Suppressor macrophage treated with lipopolysaccharide for 1 hour (primary cell): ENCODE results near the gene CSRP1.
"Not testable (repeated sequence)": the region's sequence is repeated elsewhere in the genome, so short reads cannot be mapped to it uniquely, and the experiment has no call there.

Experiments used
- DNase-seq, 3 donors: peaks; one replicate each; pipeline ENCODE4 v3.0.0-alpha.2; 2020 to 2022

The CSRP1 gene

DNA sequence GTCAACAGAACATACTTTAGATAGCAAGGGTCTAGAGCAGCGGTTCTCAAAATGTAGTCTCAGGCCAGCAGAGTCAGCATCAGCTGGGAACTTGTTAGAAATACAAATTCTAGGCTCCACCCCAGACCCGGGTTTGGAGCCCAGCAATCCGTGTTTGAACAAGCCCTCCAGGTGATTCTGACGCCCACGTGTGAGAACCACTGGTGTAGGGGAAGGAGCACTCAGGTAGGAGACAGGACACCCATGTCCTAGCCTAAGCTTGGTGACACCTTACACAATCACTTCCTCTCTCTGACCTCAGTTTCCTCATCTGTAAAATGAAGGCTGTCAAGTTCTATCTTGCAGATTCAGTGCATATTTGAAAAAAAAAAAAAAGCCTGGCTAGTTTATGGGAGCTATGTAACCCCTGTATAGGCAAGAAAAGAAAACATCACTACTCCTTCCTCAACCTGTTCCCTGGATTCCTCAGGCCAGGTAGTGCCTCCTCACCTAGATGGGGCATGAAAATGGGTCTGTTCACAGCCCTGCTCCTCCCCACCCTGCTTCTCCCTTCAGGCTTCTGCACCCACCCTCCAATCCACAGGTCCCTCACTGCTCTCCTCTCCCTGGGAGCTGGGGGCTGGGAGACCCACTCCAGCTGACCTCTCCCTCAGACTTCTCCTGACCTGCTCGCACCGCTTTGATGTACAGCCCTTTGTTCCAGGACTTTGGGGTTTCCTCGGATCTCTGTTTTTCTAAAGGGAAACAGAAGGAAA lies 30.8 kb downstream of the CSRP1 start:
- no peak for DNase-seq

DNA sequence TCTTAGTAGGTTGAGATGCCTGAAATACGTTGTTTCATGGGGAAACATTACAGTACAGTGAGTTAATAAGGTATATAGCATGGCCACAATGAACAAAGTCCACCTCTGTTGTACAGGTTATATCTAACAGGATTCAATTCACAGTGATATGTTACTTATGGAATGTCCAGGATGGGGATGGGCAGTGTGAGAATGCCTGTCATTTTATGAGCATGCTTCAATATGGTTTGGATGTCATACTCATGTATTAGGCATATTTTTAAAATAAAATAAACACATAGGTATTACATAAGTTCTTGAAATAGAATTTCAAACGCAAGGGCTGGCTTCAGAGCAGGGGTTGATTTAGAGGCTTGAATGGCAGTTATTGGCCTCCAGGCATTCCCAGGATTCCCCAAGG lies 31.8 kb downstream of the CSRP1 start:
- no peak for DNase-seq

DNA sequence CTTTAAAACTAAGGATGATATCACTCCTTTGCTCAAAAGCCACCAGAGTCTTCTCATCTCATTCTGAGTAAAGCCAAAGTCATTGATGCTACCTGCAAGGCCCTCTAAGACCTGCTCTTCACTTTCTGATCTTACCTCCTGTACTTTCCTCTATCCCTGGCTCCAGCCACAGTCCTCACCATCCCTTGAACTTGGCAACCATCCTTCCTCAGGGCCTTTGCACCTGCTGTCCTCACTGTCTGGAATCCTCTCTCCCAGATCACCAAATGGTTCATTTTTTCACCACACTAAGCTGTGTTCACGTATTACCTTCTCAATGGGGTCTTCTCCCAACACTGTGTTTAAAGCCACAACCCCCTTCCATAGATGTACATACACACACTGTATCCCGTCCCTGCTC lies 33.6 kb downstream of the CSRP1 start:
- DNase-seq: no peak

DNA sequence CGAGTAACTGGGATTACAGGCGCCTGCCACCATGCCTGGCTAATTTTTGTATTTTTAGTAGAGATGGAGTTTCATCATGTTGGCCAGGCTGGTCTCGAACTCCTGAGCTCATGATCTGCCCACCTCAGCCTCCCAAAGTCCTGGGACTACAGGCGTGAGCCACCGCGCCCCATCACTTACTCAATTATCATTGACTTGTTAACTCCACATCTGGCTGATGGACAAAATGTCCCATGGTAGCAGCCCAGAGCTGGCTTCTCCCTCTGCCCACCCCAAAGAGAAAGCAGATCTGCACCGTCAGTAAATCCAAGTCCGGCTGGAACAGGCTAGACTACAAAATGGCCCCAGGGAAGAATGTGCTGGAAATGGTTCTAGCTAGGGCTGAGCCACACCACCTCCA lies 34.6 kb downstream of the CSRP1 start:
- DNase-seq: not testable (repeated sequence)

DNA sequence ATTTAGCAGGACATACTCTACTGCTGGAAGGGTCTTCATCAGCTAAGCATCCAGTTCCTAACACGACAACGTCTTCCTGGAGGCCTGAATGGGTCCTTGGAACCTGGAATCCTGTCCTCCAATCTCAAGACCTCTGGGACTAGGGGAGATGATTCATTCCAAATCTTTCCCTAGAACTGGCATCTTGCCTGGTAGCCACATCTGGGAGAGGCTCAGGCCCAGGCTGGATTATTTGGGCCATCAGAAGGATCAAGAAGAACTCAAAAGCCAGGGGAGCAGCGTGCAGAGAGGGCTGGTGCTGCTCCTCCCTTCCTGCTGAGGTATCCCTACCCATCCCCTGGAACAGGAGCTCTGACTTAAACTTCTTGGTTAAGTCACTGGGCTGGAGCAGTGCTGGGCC lies 35.2 kb downstream of the CSRP1 start:
- no peak for DNase-seq

DNA sequence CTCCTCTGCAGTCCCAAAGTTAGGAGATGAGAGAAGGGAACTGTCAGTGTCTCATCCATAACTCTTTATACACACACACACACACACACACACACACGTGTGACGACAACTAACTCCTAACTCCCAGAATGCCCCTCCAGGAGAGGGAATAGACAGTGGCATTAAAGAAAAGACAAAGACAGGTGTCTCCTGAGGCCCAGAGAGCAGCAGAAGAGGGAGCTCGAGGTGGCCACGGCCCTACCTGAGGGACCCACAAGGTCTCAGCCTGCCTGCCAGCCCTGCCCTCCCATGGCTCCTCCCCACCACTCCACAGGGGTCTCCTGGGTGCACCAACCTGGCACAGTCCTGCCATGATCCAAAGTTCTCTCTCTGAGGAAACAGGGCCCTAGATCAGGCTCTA lies 36.3 kb downstream of the CSRP1 start:
- DNase-seq: no peak

DNA sequence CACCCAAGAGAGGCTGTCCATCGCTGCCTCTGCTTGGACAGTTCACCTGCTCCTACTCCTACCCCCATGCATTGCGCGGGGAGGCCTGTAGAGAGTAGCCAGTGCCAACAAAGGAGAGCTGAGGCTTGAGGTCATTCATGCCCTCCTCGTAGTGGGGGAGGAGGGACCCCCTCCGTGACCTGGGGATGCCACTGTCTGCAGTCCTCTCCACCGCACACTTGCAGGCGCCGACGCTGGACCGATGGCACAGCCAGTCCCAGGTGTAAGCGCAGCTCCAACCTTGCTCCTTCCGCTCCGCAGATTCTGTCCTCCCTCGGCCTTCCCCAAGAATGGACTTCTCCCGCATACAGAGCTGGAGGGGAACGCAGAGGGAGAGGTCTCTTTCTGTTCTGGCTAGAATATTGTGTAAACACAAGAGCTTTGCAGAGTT lies 37.3 kb downstream of the CSRP1 start:
- DNase-seq: no peak

DNA sequence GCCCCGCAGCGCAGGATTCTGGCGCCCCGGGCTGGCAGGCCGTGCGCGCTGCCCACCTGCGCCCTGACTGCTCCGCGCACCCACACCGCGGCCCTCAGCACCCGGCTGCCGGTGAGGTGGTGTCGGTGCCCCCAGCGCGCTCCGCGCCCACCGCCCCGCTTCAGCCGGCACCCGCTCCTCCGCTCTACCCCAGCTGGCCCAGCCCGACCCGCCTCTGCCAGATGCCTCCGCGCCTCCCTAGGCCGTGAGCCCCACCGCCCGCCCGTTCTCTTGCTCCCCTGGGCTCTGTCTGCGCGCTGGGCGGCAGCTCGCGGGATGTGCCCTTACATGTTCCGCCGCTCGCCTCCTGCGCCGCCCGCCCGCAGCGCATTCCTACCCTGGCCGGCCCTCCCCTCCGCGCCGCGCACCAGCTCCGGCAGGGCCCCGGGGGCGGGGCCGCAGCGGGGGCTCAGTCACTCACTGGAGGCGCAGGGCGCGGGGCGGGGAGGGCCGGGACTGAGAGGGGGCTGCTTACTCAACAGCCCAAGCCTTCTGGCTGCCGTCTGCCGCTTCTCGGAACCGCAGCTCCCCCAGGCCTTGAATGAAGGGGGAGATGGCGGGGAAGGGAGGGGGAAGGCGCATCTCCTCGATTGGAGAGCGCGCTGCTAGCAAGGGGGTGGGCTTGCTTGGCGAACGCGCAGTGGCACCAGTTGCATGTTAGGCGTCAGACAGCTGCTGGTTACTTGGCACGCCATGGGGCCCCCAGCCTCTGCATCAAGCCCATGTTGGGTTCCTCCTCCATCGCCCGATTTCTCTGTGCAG lies 37.9 kb downstream of the CSRP1 start, which contains the start of gene PHLDA3:
PHLDA3 (minus strand) TSS at position 345 of the 801 bp plus-strand sequence. CDS start 402 bp downstream, outside the sequence.
- DNase-seq: peak; percentile 70 to 92 (median 81)

DNA sequence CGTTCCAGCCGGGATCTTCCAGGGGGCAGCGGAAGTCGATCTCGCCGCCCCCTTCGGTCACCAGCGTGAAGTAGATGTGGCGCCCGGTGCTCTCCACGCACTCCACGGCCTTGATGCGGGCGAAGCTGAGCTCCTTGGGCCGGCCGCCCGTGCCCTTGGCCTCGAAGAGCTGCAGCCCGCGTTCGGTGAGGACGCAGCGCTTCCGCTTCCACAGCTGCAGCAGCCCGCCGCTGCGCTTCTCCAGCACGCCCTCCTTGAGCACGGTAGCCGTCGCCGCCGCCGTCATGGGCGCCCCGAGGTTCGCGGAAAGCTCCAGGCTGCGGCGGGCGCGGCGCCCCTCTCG lies 38.5 kb downstream of the CSRP1 start:
- peak; percentile 59 to 77 (median 63) for DNase-seq

DNA sequence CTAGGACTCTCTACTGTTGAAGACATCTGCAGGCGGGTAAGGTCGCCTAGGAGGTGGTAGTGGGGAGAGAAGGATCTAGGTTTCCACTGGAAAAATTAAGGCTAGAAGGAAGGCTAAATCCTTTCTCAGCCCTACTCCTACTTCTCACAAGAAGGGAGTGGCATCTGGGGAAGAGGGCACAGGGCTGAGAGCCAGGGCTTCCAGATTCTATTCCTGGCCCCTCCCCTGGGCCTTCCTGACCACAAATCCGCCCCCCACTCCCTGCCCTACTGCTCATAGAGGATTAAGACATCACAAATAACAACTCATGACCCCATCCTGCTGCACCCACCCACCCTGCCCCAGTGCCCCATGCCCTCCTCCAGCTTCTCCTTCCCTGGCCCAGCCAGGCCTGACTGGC lies 40.4 kb downstream of the CSRP1 start:
- DNase-seq: peak; percentile 61 to 85 (median 70)

DNA sequence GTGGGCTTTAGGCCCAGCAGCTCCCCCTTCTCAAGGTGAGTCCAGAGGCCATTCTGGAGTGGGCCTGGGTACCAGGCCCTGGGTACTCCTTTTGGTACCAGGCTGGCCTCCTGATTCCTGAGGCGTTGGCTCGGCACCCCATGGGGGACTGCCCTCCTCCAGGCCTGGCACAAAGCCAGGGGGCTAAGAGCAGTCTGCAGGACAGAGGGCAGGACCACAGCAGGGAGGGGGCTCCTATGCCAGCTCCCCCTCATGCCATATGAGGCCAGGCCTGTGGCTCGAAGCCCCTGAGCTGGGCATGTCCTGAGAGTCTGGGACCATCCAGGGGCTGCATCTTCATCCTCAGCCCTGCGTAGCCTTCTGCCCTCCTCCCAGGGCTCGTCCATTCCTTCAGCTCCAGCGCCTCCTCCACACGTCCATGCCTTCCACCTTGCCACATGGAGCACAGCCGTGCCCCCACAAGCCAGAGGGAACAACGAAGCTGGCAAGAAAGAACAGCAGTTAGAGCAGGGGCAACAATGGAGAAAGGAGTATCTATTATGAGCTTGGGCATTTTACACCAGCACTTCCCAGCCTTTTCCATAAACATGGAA lies 41.1 kb downstream of the CSRP1 start:
- no peak for DNase-seq

DNA sequence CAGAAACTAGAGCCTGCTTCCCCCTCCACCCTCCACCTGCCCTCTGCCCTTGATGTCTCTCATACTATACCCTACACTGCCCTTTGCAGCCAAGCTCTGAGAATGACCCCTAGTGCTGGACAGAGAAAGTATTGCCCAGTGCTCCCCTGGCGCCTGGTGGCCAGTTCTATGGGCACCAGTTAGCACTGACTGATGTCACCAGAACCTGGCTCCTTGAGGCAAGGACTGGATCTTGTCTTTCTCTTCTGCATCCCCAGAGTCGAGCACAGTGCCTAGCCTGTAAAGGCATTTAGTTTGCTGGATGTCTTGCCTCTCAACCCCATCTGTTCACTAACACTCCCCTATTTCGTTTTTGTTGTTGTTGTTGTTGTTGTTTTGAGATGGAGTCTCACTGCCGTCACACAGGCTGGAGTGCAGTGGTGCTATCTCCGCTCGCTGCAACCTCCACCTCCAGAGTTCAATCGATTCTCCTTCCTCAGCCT lies 43.8 kb downstream of the CSRP1 start:
- peak in 2 of 3 donors; percentile 27 to 45 for DNase-seq

DNA sequence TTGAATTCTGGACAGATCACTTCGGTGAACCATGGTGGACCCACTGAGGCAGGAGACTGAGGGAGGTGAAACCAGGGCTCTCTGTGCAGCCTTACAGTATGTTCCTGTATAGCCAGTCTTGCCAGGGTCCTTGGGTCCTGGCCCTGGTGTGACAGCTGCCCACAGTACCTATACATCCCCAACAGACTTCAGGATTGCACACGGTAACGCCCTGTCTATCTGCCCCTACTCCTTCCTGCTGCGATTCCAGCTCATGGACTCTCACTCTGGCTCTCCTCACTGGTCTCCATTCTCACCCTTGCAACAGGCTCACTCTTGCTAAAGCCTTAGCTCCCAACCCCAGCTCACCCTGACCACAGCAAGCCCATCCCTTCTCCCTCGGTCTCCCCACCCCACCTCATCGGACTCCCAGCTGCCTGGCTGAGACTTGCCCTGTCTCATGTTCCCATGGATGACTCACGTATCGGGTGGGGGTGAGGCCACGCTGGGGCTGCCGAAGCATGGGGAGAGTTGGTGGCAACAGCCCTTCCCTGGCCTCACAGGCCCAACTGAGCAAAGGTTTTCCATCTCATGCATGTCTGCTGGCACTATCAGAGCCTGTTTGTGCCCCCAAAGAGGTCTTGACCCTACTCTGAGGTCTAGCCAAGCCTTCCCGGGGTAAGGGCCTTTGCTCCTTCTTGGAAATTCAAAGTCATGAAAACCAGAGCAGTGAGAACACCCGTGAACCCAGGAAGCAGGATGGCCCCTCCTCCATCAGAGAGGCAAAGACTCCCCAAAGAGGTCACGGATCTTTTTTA lies 45.1 kb downstream of the CSRP1 start:
- peak; percentile 57 to 86 (median 71) for DNase-seq

DNA sequence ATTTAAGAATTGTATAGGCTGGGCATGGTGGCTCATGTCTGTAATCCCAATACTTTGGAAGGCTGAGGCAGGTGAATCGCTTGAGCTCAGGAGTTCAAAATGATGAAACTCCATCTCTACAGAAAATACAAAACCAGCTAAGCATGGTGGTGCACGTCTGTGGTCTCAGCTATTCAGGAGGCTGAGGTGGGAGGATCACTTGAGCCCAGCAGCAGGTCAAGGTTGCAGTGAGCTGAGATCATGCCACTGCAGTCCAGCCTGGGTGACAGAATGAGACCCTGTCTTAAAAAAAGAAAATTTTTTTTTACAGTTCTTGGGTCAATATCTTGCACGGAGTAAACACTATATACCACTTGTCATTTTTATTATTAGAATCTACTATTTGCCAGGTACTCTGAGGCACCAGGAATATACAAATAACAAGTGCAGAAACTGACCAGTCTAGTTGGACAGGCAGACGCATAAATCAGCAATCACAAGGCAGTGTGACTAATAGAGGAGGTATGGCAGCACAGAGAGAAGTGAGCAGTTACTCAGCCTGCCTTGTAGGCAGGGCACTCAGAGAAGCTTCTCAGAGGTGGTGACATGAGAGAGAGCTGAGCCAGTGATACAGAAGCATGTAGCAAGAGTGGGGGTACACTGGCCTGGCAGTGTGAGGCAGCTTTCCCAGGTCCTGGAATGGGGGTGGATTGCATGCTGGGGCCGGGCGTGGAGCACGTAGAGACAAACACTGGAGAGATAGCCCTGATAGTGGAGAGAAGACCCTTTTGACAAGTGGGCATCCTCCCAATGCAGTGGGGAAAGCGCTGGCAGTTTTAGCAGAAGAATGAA lies 45.9 kb downstream of the CSRP1 start:
- DNase-seq: peak; percentile 81 to 86 (median 84)

DNA sequence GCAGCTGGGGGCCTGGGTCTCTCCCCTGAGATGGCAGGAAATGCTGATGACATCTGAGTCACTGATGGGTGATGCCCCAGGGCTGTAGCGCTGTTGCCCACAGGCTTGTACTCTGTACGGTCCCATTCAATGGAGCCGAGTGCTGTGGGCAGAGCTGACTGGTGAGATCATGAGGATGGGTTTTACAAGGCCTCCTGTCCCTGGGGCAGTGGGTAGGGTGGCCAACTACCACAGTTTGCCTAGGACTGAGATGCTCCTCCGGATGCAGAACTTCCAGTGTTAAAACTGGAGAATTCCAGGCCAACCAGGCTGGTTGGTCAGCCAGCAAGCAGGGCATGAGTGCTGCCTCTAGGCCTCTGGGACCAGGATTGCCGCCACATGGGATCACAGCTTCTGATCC lies 47.1 kb downstream of the CSRP1 start:
- DNase-seq: peak in 1 of 3 donors; percentile 36

DNA sequence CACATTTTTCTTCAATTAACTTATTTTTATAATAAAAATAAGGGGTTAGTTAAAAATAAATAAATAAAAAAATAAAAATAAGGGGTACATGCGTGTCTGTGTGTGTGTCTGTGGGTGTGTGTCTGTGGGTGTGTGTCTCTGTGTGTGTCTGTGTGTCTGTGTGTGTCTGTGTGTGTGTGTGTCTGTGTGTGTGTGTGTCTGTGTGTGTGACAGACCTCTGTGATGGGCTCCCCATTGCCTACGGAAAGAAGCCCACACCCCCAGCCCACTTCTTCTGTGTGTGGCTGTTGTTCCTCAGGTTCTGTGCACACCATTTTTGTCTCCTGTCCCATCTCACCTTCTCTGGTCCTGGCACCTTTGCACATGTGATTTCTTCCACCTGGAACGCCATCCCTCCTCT lies 47.9 kb downstream of the CSRP1 start:
- DNase-seq: no peak

DNA sequence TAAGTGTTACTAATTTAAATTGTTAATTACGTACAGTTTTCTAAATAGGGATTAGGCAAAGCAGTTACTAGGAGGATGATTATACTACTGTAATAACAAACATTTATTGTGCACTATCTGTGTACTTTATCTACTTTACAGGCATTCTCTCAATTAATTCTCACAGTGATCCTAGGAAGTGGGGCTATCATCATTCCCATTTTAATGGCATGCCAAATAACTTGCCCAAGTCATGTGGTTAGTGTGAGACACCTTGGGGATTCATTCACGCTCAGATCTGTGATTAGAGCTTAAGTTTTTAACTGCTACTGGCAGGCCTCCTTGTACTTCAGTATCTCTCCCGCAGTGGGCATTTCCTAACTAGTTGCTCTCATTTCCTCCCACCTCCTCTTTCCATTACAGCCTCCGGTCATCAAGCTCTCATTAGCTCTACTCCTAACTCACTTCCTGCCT lies 49.4 kb downstream of the CSRP1 start:
- peak; percentile 39 to 51 (median 42) for DNase-seq

DNA sequence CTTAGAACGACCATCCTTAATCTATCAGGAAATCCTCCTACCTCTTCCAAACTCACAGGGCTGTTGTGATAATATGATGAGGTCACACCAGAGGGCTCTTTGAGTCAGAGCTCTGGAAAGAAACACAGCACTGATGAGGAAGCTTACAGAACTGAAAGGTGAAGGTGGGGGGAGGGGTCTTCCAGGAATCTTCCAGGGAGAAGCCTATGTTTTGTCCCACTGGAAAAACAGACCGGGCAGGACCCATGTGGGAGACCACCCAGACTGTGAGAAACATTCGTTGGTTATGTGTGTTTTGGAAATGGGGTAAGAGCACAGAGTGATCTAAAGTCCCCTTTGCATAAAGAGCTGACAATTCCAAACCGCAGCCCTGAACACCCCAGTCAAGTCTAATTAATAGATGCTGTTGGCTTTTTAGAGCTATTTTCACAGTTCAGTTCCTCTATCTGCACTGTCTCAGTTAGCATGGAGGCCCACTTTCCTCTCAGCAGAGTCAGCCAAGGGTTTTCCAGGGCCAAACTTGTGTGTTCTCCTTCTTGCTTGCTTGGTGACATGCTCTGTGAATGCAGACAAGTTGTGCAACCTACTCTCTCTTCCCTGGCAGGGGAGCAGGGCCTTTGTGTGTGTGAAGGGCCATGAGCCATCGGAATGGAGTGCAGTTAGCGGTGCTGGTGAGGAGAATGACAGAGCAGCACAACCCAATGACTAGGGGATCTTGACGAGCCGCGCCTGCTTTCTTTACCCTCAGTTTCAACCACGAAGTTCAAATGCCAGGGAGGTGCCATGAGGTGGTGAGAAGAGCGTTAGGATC lies 50.2 kb downstream of the CSRP1 start:
- peak; percentile 88 to 92 (median 91) for DNase-seq

DNA sequence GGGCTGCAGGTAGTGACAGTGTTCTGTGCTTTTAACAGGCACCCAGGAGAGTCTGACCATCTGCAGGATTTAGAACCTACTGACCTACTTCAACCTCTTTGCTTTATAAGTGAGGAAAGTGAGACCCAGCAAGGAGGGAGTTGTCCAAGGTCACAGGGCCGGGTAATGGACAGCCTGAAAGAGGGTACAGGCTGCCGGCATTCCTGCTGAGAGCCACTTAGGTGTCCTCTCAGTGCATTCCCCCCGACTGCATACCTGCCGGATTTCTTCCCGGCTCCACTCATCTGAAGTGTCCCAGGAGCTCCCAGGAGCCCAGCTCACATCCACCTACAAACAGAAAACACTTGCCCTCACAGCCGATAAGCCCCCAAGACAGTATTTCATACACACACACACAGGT lies 51.8 kb downstream of the CSRP1 start:
- no peak for DNase-seq

DNA sequence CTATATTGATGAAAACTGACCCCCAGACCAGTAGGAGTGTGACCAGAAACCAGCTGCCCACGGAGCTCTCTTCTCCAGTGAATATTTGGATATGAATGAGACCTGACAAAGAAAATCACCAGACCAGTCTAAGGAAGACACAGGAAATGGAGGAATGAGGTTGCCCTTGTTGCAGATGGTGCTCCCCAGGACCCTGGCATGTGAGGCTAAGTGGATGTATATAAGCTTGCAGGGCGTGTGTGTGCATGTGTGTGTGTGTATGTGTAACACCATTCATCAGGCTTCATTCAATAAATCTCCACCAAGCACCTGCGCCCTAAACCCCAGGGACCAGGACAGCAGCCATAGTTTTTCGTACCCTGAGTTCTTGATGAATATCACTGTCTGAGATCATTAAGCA lies 52.3 kb downstream of the CSRP1 start:
- DNase-seq: no peak

DNA sequence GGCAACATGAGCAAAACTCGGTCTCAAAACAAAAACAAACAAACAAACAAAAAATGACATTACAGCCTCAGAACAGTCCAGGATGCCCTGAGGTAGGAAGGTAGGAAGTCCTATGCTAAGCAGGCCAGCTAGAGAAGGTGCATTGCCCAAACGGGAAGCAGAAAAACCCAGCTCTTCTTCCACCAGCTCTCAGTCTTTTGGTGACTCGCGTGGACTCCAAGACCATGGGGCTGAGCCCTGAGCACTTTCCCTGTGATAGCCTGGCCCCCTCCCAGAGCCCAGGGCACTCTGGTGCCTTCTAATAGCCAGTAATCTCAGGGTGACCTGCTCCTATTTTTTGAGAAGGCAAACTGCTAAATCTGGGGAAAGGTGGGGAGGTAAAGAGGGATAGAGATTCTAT lies 54.1 kb downstream of the CSRP1 start:
- DNase-seq: peak; percentile 46 to 76 (median 66)
